IMR-90 (cell line): ENCODE results near the gene PAWR. TPM values are rescaled to one million over a fixed set of nuclear protein-coding genes. Genes with fewer than 3 reads are reported as not detected.

Experiments used
- ATAC-seq: fragments of 200-7000 bp; cut with Tn5 transposase; 2 replicates; pipeline ENCODE4 v1.9.1; 2020; ENCODE audit warnings: low read depth, mild to moderate bottlenecking, moderate library complexity
- BruUV-seq: library from RNA; stranded (reverse); fragments of 400-500 nt; replicated peaks from 2 replicates; lab custom pipeline; 2021; lab: Mats Ljungman, UMichigan
- CTCF ChIA-PET: fragments of 300-600 bp; formaldehyde crosslinking; extraction: SDS; loops from one replicate; lab custom pipeline; 2021; ENCODE audit warnings: antibody characterized with exemption; lab: Yijun Ruan, JAX
- POLR2A ChIA-PET: fragments of 300-600 bp; sonication (Branson Sonifier 250); formaldehyde crosslinking; loops from one replicate; lab custom pipeline; 2022; ENCODE audit warnings: antibody characterized with exemption; ENCODE audit not compliant: unreplicated experiment; lab: Charles Lee
- DNase-seq: peaks from one replicate; pipeline ENCODE4 v3.0.0; 2013
- H2AFZ ChIP-seq: replicated peaks from 2 replicates; pipeline ENCODE3; 2013; ENCODE audit warnings: low read length, mild to moderate bottlenecking; ENCODE audit not compliant: poor library complexity
- H2AK5ac ChIP-seq: 2 replicates; pipeline ENCODE4 v1.6.1; 2013; ENCODE audit warnings: low read depth, low read length, inconsistent platforms
- H2AK9ac ChIP-seq: replicated peaks from 2 replicates; pipeline ENCODE3; 2013; ENCODE audit warnings: mild to moderate bottlenecking, low read depth, low read length, moderate library complexity; ENCODE audit not compliant: poor library complexity
- H2BK120ac ChIP-seq: 2 replicates; pipeline ENCODE4 v1.6.1; 2013; ENCODE audit warnings: low read depth, low read length, inconsistent platforms
- H2BK15ac ChIP-seq: 3 replicates; pipeline ENCODE4 v1.6.1; 2013; ENCODE audit warnings: low read depth, low read length, inconsistent platforms
- H2BK20ac ChIP-seq: 2 replicates; pipeline ENCODE4 v1.6.1; 2013; ENCODE audit warnings: low read depth, mild to moderate bottlenecking, inconsistent platforms, low read length, moderate library complexity
- H2BK5ac ChIP-seq: 2 replicates; pipeline ENCODE4 v1.6.1; 2013; ENCODE audit warnings: mild to moderate bottlenecking, low read depth, low read length, inconsistent platforms; ENCODE audit not compliant: poor library complexity, severe bottlenecking
- H3K14ac ChIP-seq: replicated peaks from 2 replicates; pipeline ENCODE4 v1.6.1; 2013; ENCODE audit warnings: low read depth, low read length, inconsistent platforms
- H3K18ac ChIP-seq: 2 replicates; pipeline ENCODE4 v1.6.1; 2013; ENCODE audit warnings: low read depth, low read length, control low read depth
- H3K23ac ChIP-seq: 2 replicates; pipeline ENCODE4 v1.6.1; 2013; ENCODE audit warnings: low read depth, low read length, inconsistent platforms
- H3K27ac ChIP-seq: 2 replicates; pipeline ENCODE4 v1.5.1; 2013; ENCODE audit warnings: mild to moderate bottlenecking, control low read depth, low read length; ENCODE audit not compliant: insufficient read depth
- H3K27me3 ChIP-seq: 2 replicates; pipeline ENCODE4 v1.6.1; 2013; ENCODE audit warnings: low read length; ENCODE audit not compliant: control insufficient read depth, insufficient read depth
- H3K36me3 ChIP-seq: 2 replicates; pipeline ENCODE4 v1.6.1; 2013; ENCODE audit warnings: low read length, mixed read lengths; ENCODE audit not compliant: control insufficient read depth, insufficient read depth
- H3K4ac ChIP-seq: 2 replicates; pipeline ENCODE4 v1.6.1; 2013; ENCODE audit warnings: low read depth, low read length, inconsistent platforms
- H3K4me1 ChIP-seq: 2 replicates; pipeline ENCODE4 v1.6.1; 2013; ENCODE audit warnings: low read length, mixed read lengths; ENCODE audit not compliant: control insufficient read depth, insufficient read depth
- H3K4me2 ChIP-seq: 2 replicates; pipeline ENCODE4 v1.6.1; 2013; ENCODE audit warnings: low read depth, mild to moderate bottlenecking, control low read depth, low read length, moderate library complexity
- H3K4me3 ChIP-seq: 2 replicates; pipeline ENCODE4 v1.5.1; 2013; ENCODE audit warnings: low read depth, mild to moderate bottlenecking, control low read depth, low read length, moderate library complexity; ENCODE audit not compliant: insufficient read depth
- H3K56ac ChIP-seq: 2 replicates; pipeline ENCODE4 v1.6.1; 2013; ENCODE audit warnings: low read length, inconsistent platforms; ENCODE audit not compliant: insufficient read depth; ENCODE audit errors: extremely low read depth
- H3K79me1 ChIP-seq, 2 experiments: 2 replicates each; pipeline ENCODE4 v1.6.1; 2013; ENCODE audit warnings: low read length in 2 of 2, inconsistent platforms in 1 of 2, low read depth in 1 of 2
- H3K9ac ChIP-seq: 2 replicates; pipeline ENCODE4 v1.6.1; 2013; ENCODE audit warnings: low read depth, low read length, control low read depth
- H3K9me1 ChIP-seq: 2 replicates; pipeline ENCODE4 v1.6.1; 2013; ENCODE audit warnings: low read length, inconsistent platforms; ENCODE audit not compliant: insufficient read depth
- H3K9me3 ChIP-seq: 2 replicates; pipeline ENCODE4 v1.6.1; 2013; ENCODE audit warnings: low read length; ENCODE audit not compliant: control insufficient read depth, insufficient read depth
- H4K20me1 ChIP-seq: 2 replicates; pipeline ENCODE4 v1.6.1; 2013; ENCODE audit warnings: low read length, inconsistent platforms; ENCODE audit not compliant: insufficient read depth
- H4K5ac ChIP-seq: 2 replicates; pipeline ENCODE4 v1.6.1; 2013; ENCODE audit warnings: mild to moderate bottlenecking, low read depth, low read length, control low read depth
- H4K8ac ChIP-seq, 2 experiments: 2 replicates each; pipeline ENCODE4 v1.6.1; 2013; ENCODE audit warnings: low read depth in 2 of 2, low read length in 2 of 2, control low read depth in 1 of 2, inconsistent platforms in 1 of 2
- H4K91ac ChIP-seq: 2 replicates; pipeline ENCODE4 v1.6.1; 2013; ENCODE audit warnings: low read depth, low read length, inconsistent platforms; ENCODE audit not compliant: insufficient read depth
- BHLHE40 ChIP-seq: fragments of 150-350 bp; IDR thresholded peaks from 2 replicates; pipeline ENCODE4 v1.6.1; 2016; ENCODE audit warnings: mild to moderate bottlenecking, low read depth, low read length
- CEBPB ChIP-seq: IDR thresholded peaks from 2 replicates; pipeline ENCODE4 v1.6.1; 2012; ENCODE audit warnings: low read depth, low read length, improper control_type of control experiment
- MAFK ChIP-seq: IDR thresholded peaks from 2 replicates; pipeline ENCODE4 v1.6.1; 2012; ENCODE audit warnings: low read depth, low read length, improper control_type of control experiment
- MAZ ChIP-seq: IDR thresholded peaks from 2 replicates; pipeline ENCODE4 v1.6.1; 2012; ENCODE audit warnings: low read depth, mild to moderate bottlenecking, low read length, improper control_type of control experiment, moderate library complexity, borderline replicate concordance
- MXI1 ChIP-seq: IDR thresholded peaks from 2 replicates; pipeline ENCODE4 v1.6.1; 2012; ENCODE audit warnings: low read depth, mild to moderate bottlenecking, low read length, moderate library complexity, borderline replicate concordance
- RFX5 ChIP-seq: IDR thresholded peaks from 2 replicates; pipeline ENCODE4 v1.8.0; 2012; ENCODE audit warnings: low read depth, mild to moderate bottlenecking, low read length, moderate library complexity
- WGBS, 2 experiments: methylation state at CpG; one replicate each; pipeline versions ENCODE4 v1.1.5 to v1.1.7; 2013; ENCODE audit warnings: missing lambda C conversion rate in 2 of 2; ENCODE audit not compliant: insufficient read length in 1 of 2; ENCODE audit errors: extremely low coverage in 2 of 2; 5-methylcytosine and 5-hydroxymethylcytosine counted together
- dilution Hi-C: fragments of 300-500 bp; cut with HindIII; formaldehyde crosslinking; loops from one replicate; pipeline ENCODE4 v1.14.3; 2018; ENCODE audit warnings: low sequenced_read_pairs; ENCODE audit not compliant: unreplicated experiment
- in situ Hi-C: fragments of 300-500 bp; cut with MboI; formaldehyde crosslinking; loops from 3 replicates; pipeline ENCODE4 v1.14.3; 2019; ENCODE audit warnings: low sequenced_read_pairs, inconsistent platforms, mixed read lengths
- intact Hi-C: fragments of 100-400 bp; cut with micrococcal nuclease; formaldehyde crosslinking; loops from 2 replicates; pipeline ENCODE4 v1.10.0; 2022
- polyA plus RNA-seq, 3 experiments: library from polyadenylated mRNA; depleted of rRNA; stranded (reverse); fragments of >200 nt; gene quantifications; 2 replicates each; pipeline ENCODE4 v1.2.3, GENCODE V29; 2012; ENCODE audit warnings: low replicate concordance in 1 of 3
- total RNA-seq: library from RNA; depleted of rRNA; stranded (reverse); fragments of >200 nt; gene quantifications from 2 replicates; pipeline ENCODE4 v1.2.3, GENCODE V29; 2012

Gene PAWR
- total and polyA plus RNA-seq, 2 of the 4 experiments (the other 2 are of a cell fraction) = 13.2 to 13.6 TPM

DNA sequence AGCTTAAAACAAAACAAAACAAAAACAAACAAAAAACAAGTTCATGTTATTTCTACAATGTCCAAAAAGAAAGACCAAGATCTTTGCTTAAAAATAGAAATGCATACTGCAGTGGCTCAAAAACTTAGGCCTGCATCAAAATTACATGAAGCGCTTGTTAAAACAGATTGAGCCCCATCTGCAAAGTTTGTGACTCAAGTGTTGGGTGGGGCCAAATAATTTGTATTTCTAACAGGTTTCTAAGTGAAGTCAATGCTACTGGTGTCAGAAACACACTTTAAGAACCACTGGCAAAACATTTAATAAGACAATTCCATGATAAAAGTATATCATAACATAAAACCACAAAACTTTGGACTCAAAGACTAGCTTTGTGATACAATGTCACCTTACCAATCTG, 105.6 kb downstream of the PAWR start:
- dilution Hi-C loops = no loop called here
- POLR2A ChIA-PET = no interaction called here

More for the DNA sequence above, 105.6 kb downstream of the PAWR start:
- H3K36me3 ChIP-seq = no peaks in the 10 kb centered on the region; the same call in 1 of the 2 replicates
- intact Hi-C loops (loop anchor here (10.0 kb wide), 1 partner anchor 100 kb away; no protein-coding TSS in a partner anchor), in situ Hi-C loops (no loop called here)
- H3K9me1 ChIP-seq = 0 out of 2 replicates have a peak, but pooled peaks cover 3% of the 10 kb centered on the region
- H3K14ac ChIP-seq = no peak overlapping the region
- H4K91ac ChIP-seq = no peak overlapping the region
- DNase-seq (no peak), ATAC-seq (no peak)
- no peak overlapping the region for H3K4me2 ChIP-seq
- no peak overlapping the region for H2BK5ac ChIP-seq
- H4K5ac ChIP-seq = no peak overlapping the region
- no peak overlapping the region for H2AK5ac ChIP-seq
- H4K8ac ChIP-seq = no peak overlapping the region
- no peak overlapping the region for H3K4ac ChIP-seq
- no peak overlapping the region for H2AFZ ChIP-seq
- TF ChIP-seq BHLHE40 = no peak
- no peak for TF ChIP-seq RFX5
- TF ChIP-seq MXI1 = no peak
- TF ChIP-seq MAZ = no peak
- no peak for TF ChIP-seq MAFK
- no peak for TF ChIP-seq CEBPB
- H3K79me1 ChIP-seq = peaks cover 3 to 4% of the 10 kb centered on the region in 2 experiments; a peak in 2 of 4 replicates
- BruUV-seq = no TSS peak
- no peak overlapping the region for H2AK9ac ChIP-seq
- H4K20me1 ChIP-seq = no peaks in the 10 kb centered on the region
- no peak overlapping the region for H3K18ac ChIP-seq
- no peaks in the 10 kb centered on the region for H3K9me3 ChIP-seq
- peaks cover 1% of the 10 kb centered on the region; the same call in 1 of the 2 replicates for H3K4me1 ChIP-seq
- H2BK20ac ChIP-seq = no peak overlapping the region
- H2BK120ac ChIP-seq = no peak overlapping the region
- H3K23ac ChIP-seq = no peak overlapping the region
- H2BK15ac ChIP-seq = no peak overlapping the region
- no peak overlapping the region for H3K9ac ChIP-seq
- no CpG with 5 or more reads among the region's 1 CpG for WGBS, 2 experiments
- no peak overlapping the region for H3K56ac ChIP-seq
- no peak overlapping the region for H3K4me3 ChIP-seq
- CTCF ChIA-PET = no interaction called here
- H3K27me3 ChIP-seq = no peaks in the 10 kb centered on the region
- no peak overlapping the region for H3K27ac ChIP-seq
